ENCODE measurements around the gene EP400. TPM values are rescaled to one million over a fixed set of nuclear protein-coding genes. Genes with fewer than 3 reads are reported as not detected.
"Not testable (repeated sequence)": the region's sequence is repeated elsewhere in the genome, so short reads cannot be mapped to it uniquely, and the experiment has no call there.

Gene EP400
- total RNA-seq, 1 experiment from 2014 or later: 60.5 TPM

- no peaks in the 10 kb centered on the region for H3K9me3 ChIP-seq
- no peaks in the 10 kb centered on the region for H3K27me3 ChIP-seq (replicated peaks; ENCODE audit: control insufficient read depth, insufficient read depth, low read length)
- BruUV-seq (replicated peaks): no TSS peak
- H3K9me3 Mint-ChIP-seq (ENCODE audit: unreplicated experiment): peaks cover 10% of the 10 kb centered on the region
- no peak overlapping the region for H3K4me3 ChIP-seq (ENCODE audit: low read depth, low read length)
- no peak overlapping the region for H3K27ac Mint-ChIP-seq (ENCODE audit: unreplicated experiment)
- H3K36me3 ChIP-seq (ENCODE audit: control insufficient read depth, insufficient read depth, low read length): peaks cover 3% of the 10 kb centered on the region
- H3K27me3 Mint-ChIP-seq (ENCODE audit: insufficient read depth, unreplicated experiment): no peaks in the 10 kb centered on the region
- peaks cover 64% of the 10 kb centered on the region for H3K36me3 Mint-ChIP-seq (ENCODE audit: insufficient read depth, unreplicated experiment)
- no peaks in the 10 kb centered on the region for H3K4me1 Mint-ChIP-seq (ENCODE audit: low read depth, unreplicated experiment)
- DNase-seq: no peak
- H3K4me3 Mint-ChIP-seq (ENCODE audit: unreplicated experiment): no peak overlapping the region
- ChIA-PET POLR2A (interaction anchor here (0.6 kb wide), 1 partner anchor 30 kb away, joined by 7 read pairs; no protein-coding TSS in a partner anchor), CTCF (no interaction called here)
- no peaks in the 10 kb centered on the region for H3K4me1 ChIP-seq
- intact Hi-C loops (cut with micrococcal nuclease; ENCODE audit: unreplicated experiment): no loop called here
- no peak for TF ChIP-seq CTCF (IDR thresholded peaks at IDR 0.05; ENCODE audit: insufficient read depth in 1 of 2, low read depth in 1 of 2, low read length in 1 of 2, severe bottlenecking in 1 of 2, unreplicated experiment in 1 of 2)
Measured at GRCh38 chr12:132046561-132046960, 96.8 kb downstream of the EP400 start.

GRCh38 chr12:132047630-132048029 is 97.9 kb downstream of the EP400 start:
- BruUV-seq (replicated peaks); H3K4me1 ChIP-seq; H3K27ac Mint-ChIP-seq (ENCODE audit: unreplicated experiment); H3K4me3 Mint-ChIP-seq (ENCODE audit: unreplicated experiment); H3K36me3 ChIP-seq (ENCODE audit: control insufficient read depth, insufficient read depth, low read length); H3K4me3 ChIP-seq (ENCODE audit: low read depth, low read length); intact Hi-C loops (cut with micrococcal nuclease; ENCODE audit: unreplicated experiment); H3K27me3 ChIP-seq (replicated peaks; ENCODE audit: control insufficient read depth, insufficient read depth, low read length); H3K9me3 ChIP-seq; DNase-seq; CTCF ChIA-PET; H3K27me3 Mint-ChIP-seq (ENCODE audit: insufficient read depth, unreplicated experiment); POLR2A ChIA-PET; H3K4me1 Mint-ChIP-seq (ENCODE audit: low read depth, unreplicated experiment): not testable (repeated sequence)
- Mint-ChIP-seq H3K9me3 (ENCODE audit: unreplicated experiment) (peaks cover 13% of the 10 kb centered on the region), H3K36me3 (ENCODE audit: insufficient read depth, unreplicated experiment) (peaks cover 65% of the 10 kb centered on the region)

- Mint-ChIP-seq H3K27me3 (ENCODE audit: insufficient read depth, unreplicated experiment) (no peaks in the 10 kb centered on the region), H3K27ac (ENCODE audit: unreplicated experiment) (no peak overlapping the region), H3K36me3 (ENCODE audit: insufficient read depth, unreplicated experiment) (peaks cover 71% of the 10 kb centered on the region), H3K4me1 (ENCODE audit: low read depth, unreplicated experiment) (no peaks in the 10 kb centered on the region), H3K9me3 (ENCODE audit: unreplicated experiment) (peaks cover 13% of the 10 kb centered on the region), H3K4me3 (ENCODE audit: unreplicated experiment) (no peak overlapping the region)
- intact Hi-C loops (cut with micrococcal nuclease; ENCODE audit: unreplicated experiment): no loop called here
- no TSS peak for BruUV-seq (replicated peaks)
- CTCF ChIA-PET: no interaction called here
- H3K9me3 ChIP-seq: no peaks in the 10 kb centered on the region
- peaks cover 3% of the 10 kb centered on the region for H3K36me3 ChIP-seq (ENCODE audit: control insufficient read depth, insufficient read depth, low read length)
- POLR2A ChIA-PET: no interaction called here
- H3K27me3 ChIP-seq (replicated peaks; ENCODE audit: control insufficient read depth, insufficient read depth, low read length): no peaks in the 10 kb centered on the region
- TF ChIP-seq CTCF (IDR thresholded peaks at IDR 0.05; ENCODE audit: insufficient read depth in 1 of 2, low read depth in 1 of 2, low read length in 1 of 2, severe bottlenecking in 1 of 2, unreplicated experiment in 1 of 2): no peak
- H3K4me3 ChIP-seq (ENCODE audit: low read depth, low read length): no peak overlapping the region
- DNase-seq: no peak
- no peaks in the 10 kb centered on the region for H3K4me1 ChIP-seq
Measured at GRCh38 chr12:132049442-132049841, 99.7 kb downstream of the EP400 start.

- no peak overlapping the region for H3K4me3 ChIP-seq (ENCODE audit: low read depth, low read length)
- no peaks in the 10 kb centered on the region for H3K4me1 Mint-ChIP-seq (ENCODE audit: low read depth, unreplicated experiment)
- ChIA-PET CTCF (no interaction called here), POLR2A (no interaction called here)
- H3K9me3 Mint-ChIP-seq (ENCODE audit: unreplicated experiment): peaks cover 13% of the 10 kb centered on the region
- H3K4me3 Mint-ChIP-seq (ENCODE audit: unreplicated experiment): no peak overlapping the region
- H3K9me3 ChIP-seq: no peaks in the 10 kb centered on the region
- peaks cover 75% of the 10 kb centered on the region for H3K36me3 Mint-ChIP-seq (ENCODE audit: insufficient read depth, unreplicated experiment)
- H3K4me1 ChIP-seq: no peaks in the 10 kb centered on the region
- peaks cover 3% of the 10 kb centered on the region for H3K36me3 ChIP-seq (ENCODE audit: control insufficient read depth, insufficient read depth, low read length)
- BruUV-seq (replicated peaks): no TSS peak
- H3K27me3 ChIP-seq (replicated peaks; ENCODE audit: control insufficient read depth, insufficient read depth, low read length): no peaks in the 10 kb centered on the region
- no peak for TF ChIP-seq CTCF (IDR thresholded peaks at IDR 0.05; ENCODE audit: insufficient read depth in 1 of 2, low read depth in 1 of 2, low read length in 1 of 2, severe bottlenecking in 1 of 2, unreplicated experiment in 1 of 2)
- no peak for DNase-seq
- no peaks in the 10 kb centered on the region for H3K27me3 Mint-ChIP-seq (ENCODE audit: insufficient read depth, unreplicated experiment)
- intact Hi-C loops (cut with micrococcal nuclease; ENCODE audit: unreplicated experiment): no loop called here
- H3K27ac Mint-ChIP-seq (ENCODE audit: unreplicated experiment): no peak overlapping the region
Measured at GRCh38 chr12:132049876-132050275, 100.1 kb downstream of the EP400 start.

Measured in Caco-2 (cell line).